Prostate gland (tissue), 2 donors: Measurements from ENCODE around the gene STK10.

Experiments
- POLR2A ChIP-seq: fragments of 450-650 bp; IDR thresholded peaks from one replicate; pipeline ENCODE4 v1.6.1; 2016; ENCODE audit warnings: antibody characterized with exemption, mild to moderate bottlenecking
- POLR2AphosphoS5 ChIP-seq: sonication (generic); formaldehyde crosslinking; IDR thresholded peaks from one replicate; pipeline ENCODE4 v1.6.1; 2017; ENCODE audit warnings: antibody characterized with exemption
- TF ChIP-seq, protein P1 (sequence below), 4 experiments: fragments of 200-600 bp in 2 of 4; fragments of 450-650 bp in 2 of 4; sonication (generic) in 2 of 4; IDR thresholded peaks; 1 replicate in 3 of 4; 2 replicates in 1 of 4; pipeline ENCODE4 v1.5.1; 2016 to 2019; ENCODE audit warnings: antibody characterized with exemption in 4 of 4, mild to moderate bottlenecking in 2 of 4, moderate library complexity in 2 of 4

DNA sequence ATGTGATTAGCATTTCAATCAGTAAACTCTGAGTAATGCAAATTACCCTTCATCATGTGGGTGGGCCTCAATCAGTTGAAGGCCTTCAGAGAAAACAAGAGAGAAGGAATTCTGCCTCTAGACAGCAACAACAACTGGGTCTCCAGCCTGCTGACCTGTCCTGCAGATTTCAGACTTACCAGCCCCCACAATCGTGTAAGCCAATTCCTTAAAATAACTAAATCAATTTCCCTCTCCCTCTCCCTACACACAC is 139.9 kb downstream of the STK10 start:
- TF ChIP-seq POLR2A (no peak), POLR2AphosphoS5 (no peak)
- TF ChIP-seq, protein P1, sequence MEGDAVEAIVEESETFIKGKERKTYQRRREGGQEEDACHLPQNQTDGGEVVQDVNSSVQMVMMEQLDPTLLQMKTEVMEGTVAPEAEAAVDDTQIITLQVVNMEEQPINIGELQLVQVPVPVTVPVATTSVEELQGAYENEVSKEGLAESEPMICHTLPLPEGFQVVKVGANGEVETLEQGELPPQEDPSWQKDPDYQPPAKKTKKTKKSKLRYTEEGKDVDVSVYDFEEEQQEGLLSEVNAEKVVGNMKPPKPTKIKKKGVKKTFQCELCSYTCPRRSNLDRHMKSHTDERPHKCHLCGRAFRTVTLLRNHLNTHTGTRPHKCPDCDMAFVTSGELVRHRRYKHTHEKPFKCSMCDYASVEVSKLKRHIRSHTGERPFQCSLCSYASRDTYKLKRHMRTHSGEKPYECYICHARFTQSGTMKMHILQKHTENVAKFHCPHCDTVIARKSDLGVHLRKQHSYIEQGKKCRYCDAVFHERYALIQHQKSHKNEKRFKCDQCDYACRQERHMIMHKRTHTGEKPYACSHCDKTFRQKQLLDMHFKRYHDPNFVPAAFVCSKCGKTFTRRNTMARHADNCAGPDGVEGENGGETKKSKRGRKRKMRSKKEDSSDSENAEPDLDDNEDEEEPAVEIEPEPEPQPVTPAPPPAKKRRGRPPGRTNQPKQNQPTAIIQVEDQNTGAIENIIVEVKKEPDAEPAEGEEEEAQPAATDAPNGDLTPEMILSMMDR (IDR thresholded peaks at IDR 0.05): no peak
